H9 (cell line): ENCODE data around the gene ZNF768. TPM values are rescaled to one million over a fixed set of nuclear protein-coding genes. Genes with fewer than 3 reads are reported as not detected.

Experiments used
- DNase-seq: peaks from one replicate; pipeline ENCODE4 v3.0.0-alpha.2; 2017
- H2AFZ ChIP-seq: one replicate; pipeline ENCODE4 v1.6.1; 2013; ENCODE audit warnings: mild to moderate bottlenecking, low read length, control low read depth, moderate library complexity
- H2AK5ac ChIP-seq: 2 replicates; pipeline ENCODE4 v1.6.1; 2013; ENCODE audit warnings: low read length, control low read depth, mixed read lengths; ENCODE audit not compliant: insufficient read length
- H2BK120ac ChIP-seq: one replicate; pipeline ENCODE4 v1.6.1; 2013; ENCODE audit warnings: low read depth, mild to moderate bottlenecking, low read length, control low read depth, inconsistent platforms; ENCODE audit not compliant: poor library complexity, severe bottlenecking
- H2BK12ac ChIP-seq: 2 replicates; pipeline ENCODE4 v1.6.1; 2013; ENCODE audit warnings: low read length, control low read depth, mixed read lengths, low read depth; ENCODE audit not compliant: insufficient read length
- H2BK15ac ChIP-seq: 2 replicates; pipeline ENCODE4 v1.6.1; 2013; ENCODE audit warnings: low read depth, low read length, control low read depth
- H2BK20ac ChIP-seq: one replicate; pipeline ENCODE4 v1.6.1; 2013; ENCODE audit warnings: low read depth, mild to moderate bottlenecking, low read length, control low read depth, inconsistent platforms; ENCODE audit not compliant: poor library complexity, severe bottlenecking
- H2BK5ac ChIP-seq: 2 replicates; pipeline ENCODE4 v1.6.1; 2013; ENCODE audit warnings: low read length, control low read depth, mixed read lengths; ENCODE audit not compliant: insufficient read length
- H3K14ac ChIP-seq: 2 replicates; pipeline ENCODE4 v1.6.1; 2013; ENCODE audit warnings: low read length, control low read depth; ENCODE audit not compliant: insufficient read depth
- H3K18ac ChIP-seq: 2 replicates; pipeline ENCODE4 v1.6.1; 2013; ENCODE audit warnings: low read depth, mild to moderate bottlenecking, mixed read lengths, low read length, control low read depth; ENCODE audit not compliant: insufficient read length
- H3K23ac ChIP-seq: 2 replicates; pipeline ENCODE4 v1.6.1; 2013; ENCODE audit warnings: low read length, control low read depth, mixed read lengths, low read depth; ENCODE audit not compliant: insufficient read length
- H3K23me2 ChIP-seq: 2 replicates; pipeline ENCODE4 v1.6.1; 2013; ENCODE audit warnings: low read depth, mild to moderate bottlenecking, mixed read lengths, low read length, control low read depth; ENCODE audit not compliant: insufficient read length, poor library complexity, severe bottlenecking
- H3K27ac ChIP-seq: 2 replicates; pipeline ENCODE4 v1.5.1; 2013; ENCODE audit warnings: low read length, control low read depth, mixed read lengths, low read depth; ENCODE audit not compliant: insufficient read length
- H3K27me3 ChIP-seq: 2 replicates; pipeline ENCODE4 v1.6.1; 2013; ENCODE audit warnings: low read length, control low read depth, inconsistent platforms; ENCODE audit not compliant: insufficient read depth
- H3K4ac ChIP-seq: 2 replicates; pipeline ENCODE4 v1.6.1; 2013; ENCODE audit warnings: low read depth, mild to moderate bottlenecking, control low read depth, inconsistent platforms, low read length, moderate library complexity
- H3K4me1 ChIP-seq: 2 replicates; pipeline ENCODE4 v1.6.1; 2013; ENCODE audit warnings: low read length, control low read depth, inconsistent platforms; ENCODE audit not compliant: insufficient read depth
- H3K4me2 ChIP-seq: 2 replicates; pipeline ENCODE4 v1.6.1; 2013; ENCODE audit warnings: low read length, control low read depth, mixed read lengths; ENCODE audit not compliant: insufficient read length, insufficient read depth
- H3K56ac ChIP-seq: 2 replicates; pipeline ENCODE4 v1.6.1; 2013; ENCODE audit warnings: low read depth, mild to moderate bottlenecking, mixed read lengths, low read length, control low read depth; ENCODE audit not compliant: insufficient read length
- H3K79me1 ChIP-seq: 2 replicates; pipeline ENCODE4 v1.6.1; 2013; ENCODE audit warnings: low read depth, mild to moderate bottlenecking, moderate library complexity, low read length, control low read depth, inconsistent platforms; ENCODE audit not compliant: insufficient read depth, poor library complexity, severe bottlenecking
- H3K79me2 ChIP-seq: 2 replicates; pipeline ENCODE4 v1.6.1; 2013; ENCODE audit warnings: low read length, control low read depth, inconsistent platforms; ENCODE audit not compliant: insufficient read depth
- H3K9ac ChIP-seq: 2 replicates; pipeline ENCODE4 v1.6.1; 2013; ENCODE audit warnings: low read length, control low read depth, mixed read lengths; ENCODE audit not compliant: insufficient read length; ENCODE audit errors: extremely low read depth
- H3K9me3 ChIP-seq: one replicate; pipeline ENCODE4 v1.6.1; 2013; ENCODE audit warnings: low read depth, low read length, inconsistent platforms; ENCODE audit not compliant: control insufficient read depth
- H3T11ph ChIP-seq: one replicate; pipeline ENCODE4 v1.6.1; 2013; ENCODE audit warnings: mild to moderate bottlenecking, low read length, control low read depth, inconsistent platforms
- H4K20me1 ChIP-seq: one replicate; pipeline ENCODE4 v1.6.1; 2013; ENCODE audit not compliant: control insufficient read depth, insufficient read length, insufficient read depth
- H4K5ac ChIP-seq: 2 replicates; pipeline ENCODE4 v1.6.1; 2013; ENCODE audit warnings: low read depth, mild to moderate bottlenecking, mixed read lengths, low read length, control low read depth; ENCODE audit not compliant: insufficient read length
- H4K8ac ChIP-seq: replicated peaks from 2 replicates; pipeline ENCODE4 v1.6.1; 2013; ENCODE audit warnings: low read length, control low read depth, mixed read lengths, low read depth; ENCODE audit not compliant: insufficient read length
- H4K91ac ChIP-seq: 2 replicates; pipeline ENCODE4 v1.6.1; 2013; ENCODE audit warnings: low read depth, mild to moderate bottlenecking, moderate library complexity, mixed read lengths, low read length, control low read depth; ENCODE audit not compliant: insufficient read length
- H3K27ac Mint-ChIP-seq, 3 experiments: 2 replicates in 2 of 3; 3 replicates in 1 of 3; pipeline ENCODE4 v1.8.0; 2020 to 2021; ENCODE audit warnings: mixed read lengths in 3 of 3, mild to moderate bottlenecking in 1 of 3, moderate library complexity in 1 of 3
- H3K27me3 Mint-ChIP-seq: 2 replicates; pipeline ENCODE4 v1.8.0; 2021; ENCODE audit warnings: low read depth, mild to moderate bottlenecking, moderate library complexity, mixed read lengths
- H3K36me3 Mint-ChIP-seq, 3 experiments: 2 replicates in 2 of 3; 3 replicates in 1 of 3; pipeline ENCODE4 v1.8.0; 2020 to 2021; ENCODE audit warnings: low read depth in 3 of 3, mixed read lengths in 3 of 3; ENCODE audit not compliant: insufficient read depth in 1 of 3
- H3K4me1 Mint-ChIP-seq, 2 experiments: 2 replicates each; pipeline ENCODE4 v1.8.0; 2020; ENCODE audit warnings: mixed read lengths in 2 of 2
- H3K4me3 Mint-ChIP-seq, 2 experiments: 2 replicates in 1 of 2; 3 replicates in 1 of 2; pipeline ENCODE4 v1.8.0; 2020 to 2021; ENCODE audit warnings: mild to moderate bottlenecking in 2 of 2, mixed read lengths in 2 of 2, moderate library complexity in 1 of 2
- H3K9me3 Mint-ChIP-seq, 2 experiments: 2 replicates in 1 of 2; 3 replicates in 1 of 2; pipeline ENCODE4 v1.8.0; 2020; ENCODE audit warnings: mild to moderate bottlenecking in 2 of 2, mixed read lengths in 2 of 2, moderate library complexity in 1 of 2
- WGBS: extraction: QIAGEN DNeasy Blood & Tissue Kit; methylation state at CpG from one replicate; pipeline ENCODE4 v1.1.7; 2013; ENCODE audit warnings: missing lambda C conversion rate, low lambda C conversion rate, mixed read lengths; ENCODE audit not compliant: insufficient read length; ENCODE audit errors: extremely low coverage; 5-methylcytosine and 5-hydroxymethylcytosine counted together
- total RNA-seq: library from RNA; stranded (reverse); gene quantifications from 2 replicates; pipeline ENCODE4 v1.2.1, GENCODE V29; 2021
- TF ChIP-seq, protein P1 (sequence below): fragments of 200-600 bp; sonication (generic); conservative IDR thresholded peaks from 3 replicates; pipeline ENCODE4 v1.8.0; 2021; ENCODE audit warnings: antibody characterized with exemption, mild to moderate bottlenecking

Gene ZNF768
- total RNA-seq, 1 experiment from 2014 or later, result 40.0 TPM

- Histone ChIP-seq H2BK20ac (no peak overlapping the region), H4K8ac (no peak overlapping the region)
Measured at GRCh38 chr16:30530163-30531037, 4.0 kb upstream of the ZNF768 start.

More at GRCh38 chr16:30530163-30531037, 4.0 kb upstream of the ZNF768 start:
- H3K9ac ChIP-seq, result no peak overlapping the region
- no peak overlapping the region for H3K14ac ChIP-seq
- TF ChIP-seq, protein P1, sequence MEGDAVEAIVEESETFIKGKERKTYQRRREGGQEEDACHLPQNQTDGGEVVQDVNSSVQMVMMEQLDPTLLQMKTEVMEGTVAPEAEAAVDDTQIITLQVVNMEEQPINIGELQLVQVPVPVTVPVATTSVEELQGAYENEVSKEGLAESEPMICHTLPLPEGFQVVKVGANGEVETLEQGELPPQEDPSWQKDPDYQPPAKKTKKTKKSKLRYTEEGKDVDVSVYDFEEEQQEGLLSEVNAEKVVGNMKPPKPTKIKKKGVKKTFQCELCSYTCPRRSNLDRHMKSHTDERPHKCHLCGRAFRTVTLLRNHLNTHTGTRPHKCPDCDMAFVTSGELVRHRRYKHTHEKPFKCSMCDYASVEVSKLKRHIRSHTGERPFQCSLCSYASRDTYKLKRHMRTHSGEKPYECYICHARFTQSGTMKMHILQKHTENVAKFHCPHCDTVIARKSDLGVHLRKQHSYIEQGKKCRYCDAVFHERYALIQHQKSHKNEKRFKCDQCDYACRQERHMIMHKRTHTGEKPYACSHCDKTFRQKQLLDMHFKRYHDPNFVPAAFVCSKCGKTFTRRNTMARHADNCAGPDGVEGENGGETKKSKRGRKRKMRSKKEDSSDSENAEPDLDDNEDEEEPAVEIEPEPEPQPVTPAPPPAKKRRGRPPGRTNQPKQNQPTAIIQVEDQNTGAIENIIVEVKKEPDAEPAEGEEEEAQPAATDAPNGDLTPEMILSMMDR, result no peak
- no peaks in the 10 kb centered on the region for H4K20me1 ChIP-seq
- no peak overlapping the region for H3K27ac ChIP-seq
- H3K9me3 ChIP-seq, result no peaks in the 10 kb centered on the region
- no peak overlapping the region for H2AK5ac ChIP-seq
- H3K23me2 ChIP-seq, result peaks cover 30% of the 10 kb centered on the region
- H3K79me2 ChIP-seq, result no peaks in the 10 kb centered on the region
- H3K23ac ChIP-seq, result no peak overlapping the region
- no peak overlapping the region for H3K4ac ChIP-seq
- Mint-ChIP-seq H3K9me3 (no peaks in the 10 kb centered on the region), H3K4me3 (no peak overlapping the region; a peak in 1 of 5 replicates), H3K27ac (peak overlapping the region in 1 of 3 experiments; percentile 48; a peak in 1 of 7 replicates), H3K27me3 (no peaks in the 10 kb centered on the region), H3K4me1 (peaks cover 25 to 26% of the 10 kb centered on the region in 2 experiments), H3K36me3 (peaks cover 2 to 27% (median 19%) of the 10 kb centered on the region in 3 experiments; a peak in 6 of 7 replicates)
- peaks cover 2% of the 10 kb centered on the region; the same call in 1 of the 2 replicates for H3K4me1 ChIP-seq
- no peak overlapping the region for H3K4me2 ChIP-seq
- H2BK5ac ChIP-seq, result no peak overlapping the region
- no peak overlapping the region for H3K18ac ChIP-seq
- DNase-seq, result no peak
- no peak overlapping the region for H2AFZ ChIP-seq
- H3K79me1 ChIP-seq, result no peaks in the 10 kb centered on the region
- H3K27me3 ChIP-seq, result no peaks in the 10 kb centered on the region
- H2BK120ac ChIP-seq, result no peak overlapping the region
- WGBS, result no CpG with 5 or more reads among the region's 13 CpGs
- H3K56ac ChIP-seq, result no peak overlapping the region
- no peak overlapping the region for H2BK15ac ChIP-seq
- no peak overlapping the region for H4K5ac ChIP-seq
- no peak overlapping the region for H4K91ac ChIP-seq
- no peak overlapping the region for H3T11ph ChIP-seq
- H2BK12ac ChIP-seq, result no peak overlapping the region
